ENCODE results near the gene ING4. TPM values are rescaled to one million over a fixed set of nuclear protein-coding genes. Genes with fewer than 3 reads are reported as not detected.

ING4 gene
- total RNA-seq, 6 experiments from 2014 or later: 19.7 to 26.8 (median 21.7) TPM

GRCh38 chr12:6692888-6693287 lies 30.0 kb upstream of the ING4 start:
- H3K27ac Mint-ChIP-seq: no peak overlapping the region

GRCh38 chr12:6691473-6691872 lies 28.6 kb upstream of the ING4 start:
- Mint-ChIP-seq H3K36me3 (ENCODE audit: low read depth) (peaks cover 16% of the 10 kb centered on the region), H3K9me3 (no peaks in the 10 kb centered on the region), H3K4me3 (peak overlapping the region; percentile 92; the same call in 1 of the 2 replicates), H3K27ac (peak overlapping the region; percentile 72), H3K27me3 (ENCODE audit: insufficient read depth) (peaks cover 3% of the 10 kb centered on the region), H3K4me1 (ENCODE audit: low read depth) (peaks cover 37% of the 10 kb centered on the region)
- DNase-seq: peak; percentile 69
- TF ChIP-seq CTCF (IDR thresholded peaks at IDR 0.05): no peak

More at GRCh38 chr12:6692888-6693287, 30.0 kb upstream of the ING4 start:
- no peak for TF ChIP-seq CTCF (IDR thresholded peaks at IDR 0.05)
- no peaks in the 10 kb centered on the region for H3K9me3 Mint-ChIP-seq
- DNase-seq: no peak
- H3K36me3 Mint-ChIP-seq (ENCODE audit: low read depth): peaks cover 3% of the 10 kb centered on the region; the same call in 1 of the 2 replicates
- peaks cover 7% of the 10 kb centered on the region for H3K27me3 Mint-ChIP-seq (ENCODE audit: insufficient read depth)
- peaks cover 26% of the 10 kb centered on the region for H3K4me1 Mint-ChIP-seq (ENCODE audit: low read depth)
- no peak overlapping the region for H3K4me3 Mint-ChIP-seq

GRCh38 chr12:6688999-6689882 lies 26.3 kb upstream of the ING4 start, which contains the start of gene ZNF384:
Gene ZNF384 (minus strand): TSS chr12:6689375. CDS start chr12:6679520, 9,855 bp downstream.
- peaks cover 3% of the 10 kb centered on the region for H3K27me3 Mint-ChIP-seq (ENCODE audit: insufficient read depth)
- peaks cover 54% of the 10 kb centered on the region for H3K4me1 Mint-ChIP-seq (ENCODE audit: low read depth)
- peak within 1 kb of the TSS; percentile 92 for H3K4me3 Mint-ChIP-seq
- peaks cover 29% of the 10 kb centered on the region for H3K36me3 Mint-ChIP-seq (ENCODE audit: low read depth)
- peak; percentile 99 for DNase-seq
- peak within 1 kb of the TSS; percentile 97 for H3K27ac Mint-ChIP-seq
- TF ChIP-seq CTCF (IDR thresholded peaks at IDR 0.05): peak; percentile 48
- no peaks in the 10 kb centered on the region for H3K9me3 Mint-ChIP-seq

- Mint-ChIP-seq H3K9me3 (no peaks in the 10 kb centered on the region), H3K36me3 (ENCODE audit: low read depth) (peaks cover 29% of the 10 kb centered on the region), H3K27me3 (ENCODE audit: insufficient read depth) (peaks cover 3% of the 10 kb centered on the region), H3K27ac (peak overlapping the region; percentile 97), H3K4me1 (ENCODE audit: low read depth) (peaks cover 54% of the 10 kb centered on the region), H3K4me3 (peak overlapping the region; percentile 92)
- no peak for TF ChIP-seq CTCF (IDR thresholded peaks at IDR 0.05)
- no peak for DNase-seq
Observed at GRCh38 chr12:6688543-6688998, 25.7 kb upstream of the ING4 start.

GRCh38 chr12:6685814-6686213 lies 22.9 kb upstream of the ING4 start:
- Mint-ChIP-seq H3K4me1 (ENCODE audit: low read depth) (peaks cover 35% of the 10 kb centered on the region), H3K27me3 (ENCODE audit: insufficient read depth) (peaks cover 3% of the 10 kb centered on the region), H3K4me3 (peak overlapping the region; percentile 92; the same call in 1 of the 2 replicates), H3K36me3 (ENCODE audit: low read depth) (peaks cover 32% of the 10 kb centered on the region), H3K27ac (peak overlapping the region; percentile 26; the same call in 1 of the 2 replicates), H3K9me3 (no peaks in the 10 kb centered on the region)
- TF ChIP-seq CTCF (IDR thresholded peaks at IDR 0.05): no peak
- DNase-seq: no peak
